OCI-LY3 (cell line): ENCODE data around the gene LUC7L2.

Source experiments
- EZH2phosphoT487 ChIP-seq: fragments of 200-600 bp; shearing (Covaris generic); IDR thresholded peaks from 2 replicates; pipeline ENCODE4 v1.6.1; 2018; ENCODE audit warnings: antibody characterized with exemption, mixed run types, low read depth
- TF ChIP-seq, protein P1 (sequence below): fragments of 200-600, 300-600 bp; sonication (generic); IDR thresholded peaks from 2 replicates; pipeline ENCODE4 v1.5.1; 2014; ENCODE audit warnings: antibody characterized with exemption, low read length, low read depth

DNA sequence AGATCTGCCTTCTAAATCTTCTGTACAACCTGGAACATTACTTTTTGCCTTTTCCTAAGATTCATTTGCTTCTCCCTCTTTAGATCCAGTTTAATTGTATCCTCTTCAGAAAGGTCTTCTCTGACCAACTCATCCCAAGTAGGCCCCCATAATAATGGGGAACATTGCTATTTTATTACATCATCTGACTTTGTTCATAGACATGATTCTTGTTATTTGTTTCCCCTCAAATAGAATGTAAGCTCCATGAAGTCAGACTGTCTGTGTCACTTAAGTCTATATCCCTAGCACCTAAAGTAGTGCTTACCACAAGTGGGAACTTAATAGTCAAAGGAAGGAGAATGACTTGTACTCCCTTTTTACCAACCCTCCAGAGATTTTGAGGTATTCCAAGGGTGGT is 37.5 kb downstream of the LUC7L2 start:
- TF ChIP-seq EZH2phosphoT487: no peak
- TF ChIP-seq, protein P1, sequence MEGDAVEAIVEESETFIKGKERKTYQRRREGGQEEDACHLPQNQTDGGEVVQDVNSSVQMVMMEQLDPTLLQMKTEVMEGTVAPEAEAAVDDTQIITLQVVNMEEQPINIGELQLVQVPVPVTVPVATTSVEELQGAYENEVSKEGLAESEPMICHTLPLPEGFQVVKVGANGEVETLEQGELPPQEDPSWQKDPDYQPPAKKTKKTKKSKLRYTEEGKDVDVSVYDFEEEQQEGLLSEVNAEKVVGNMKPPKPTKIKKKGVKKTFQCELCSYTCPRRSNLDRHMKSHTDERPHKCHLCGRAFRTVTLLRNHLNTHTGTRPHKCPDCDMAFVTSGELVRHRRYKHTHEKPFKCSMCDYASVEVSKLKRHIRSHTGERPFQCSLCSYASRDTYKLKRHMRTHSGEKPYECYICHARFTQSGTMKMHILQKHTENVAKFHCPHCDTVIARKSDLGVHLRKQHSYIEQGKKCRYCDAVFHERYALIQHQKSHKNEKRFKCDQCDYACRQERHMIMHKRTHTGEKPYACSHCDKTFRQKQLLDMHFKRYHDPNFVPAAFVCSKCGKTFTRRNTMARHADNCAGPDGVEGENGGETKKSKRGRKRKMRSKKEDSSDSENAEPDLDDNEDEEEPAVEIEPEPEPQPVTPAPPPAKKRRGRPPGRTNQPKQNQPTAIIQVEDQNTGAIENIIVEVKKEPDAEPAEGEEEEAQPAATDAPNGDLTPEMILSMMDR: no peak
